WTC11 (cell line): ENCODE measurements around the gene GALR3.

Source experiments
- AFF4 ChIP-seq: sonication (generic); formaldehyde crosslinking; IDR thresholded peaks from 2 replicates; pipeline ENCODE4 v1.8.1; 2023; ENCODE audit warnings: mild to moderate bottlenecking, missing genetic modification reagents, borderline replicate concordance
- ARID4B ChIP-seq: sonication (generic); formaldehyde crosslinking; IDR thresholded peaks from 2 replicates; pipeline ENCODE4 v1.8.0; 2023; ENCODE audit warnings: missing genetic modification reagents, mild to moderate bottlenecking, borderline replicate concordance
- ATF2 ChIP-seq: sonication (generic); formaldehyde crosslinking; IDR thresholded peaks from 2 replicates; pipeline ENCODE4 v1.8.1; 2022; ENCODE audit warnings: low read depth, missing genetic modification reagents, borderline replicate concordance
- CDX4 ChIP-seq: fragments of 250-450 bp; sonication (Bioruptor Pico); IDR thresholded peaks from 2 replicates; pipeline ENCODE4 v1.9.0; 2021; ENCODE audit warnings: moderate library complexity, mild to moderate bottlenecking, inconsistent platforms, borderline replicate concordance
- CREB1 ChIP-seq: sonication (generic); formaldehyde crosslinking; IDR thresholded peaks from 2 replicates; pipeline ENCODE4 v1.8.0; 2023; ENCODE audit warnings: mild to moderate bottlenecking, missing genetic modification reagents
- CTCF ChIP-seq: fragments of 200-600 bp; IDR thresholded peaks from 2 replicates; pipeline ENCODE4 v1.8.0; 2022; ENCODE audit warnings: antibody characterized with exemption
- NFYB ChIP-seq: sonication (generic); formaldehyde crosslinking; conservative IDR thresholded peaks from 2 replicates; pipeline ENCODE4 v1.8.0; 2022; ENCODE audit warnings: low read depth, missing genetic modification reagents
- SMAD4 ChIP-seq: sonication (generic); formaldehyde crosslinking; IDR thresholded peaks from 2 replicates; pipeline ENCODE4 v1.8.0; 2022; ENCODE audit warnings: mild to moderate bottlenecking, missing genetic modification reagents

GRCh38 chr22:37843741-37844089, 20.5 kb downstream of the GALR3 start:
- TF ChIP-seq CDX4 (CRISPR knock-in tag) (no peak), CTCF (no peak), ARID4B (CRISPR knock-in tag) (no peak), NFYB (CRISPR knock-in tag) (no peak), ATF2 (CRISPR knock-in tag) (no peak), CREB1 (no peak), SMAD4 (no peak), AFF4 (CRISPR knock-in tag) (no peak)
